GM23338 (cell line): ENCODE results near the gene MEN1. TPM values are rescaled to one million over a fixed set of nuclear protein-coding genes. Genes with fewer than 3 reads are reported as not detected.

Experiments
- ATAC-seq: fragments of 200-7000 bp; cut with Tn5 transposase; 3 replicates; pipeline ENCODE4 v1.9.1; 2020
- DNase-seq: peaks from one replicate; pipeline ENCODE4 v3.0.0-alpha.2; 2015; ENCODE audit warnings: low spot score
- H2AFZ ChIP-seq: fragments of 200-600 bp; sonication (generic); 2 replicates; pipeline ENCODE4 v1.8.0; 2016; ENCODE audit warnings: antibody characterized with exemption, mild to moderate bottlenecking, moderate library complexity
- H3F3A ChIP-seq: fragments of 200-600 bp; sonication (generic); replicated peaks from 2 replicates; pipeline ENCODE4 v1.8.0; 2017; ENCODE audit warnings: antibody characterized with exemption, mixed run types, low read depth
- H3K27ac ChIP-seq: fragments of 200-600 bp; sonication (generic); 2 replicates; pipeline ENCODE4 v1.6.1; 2016; ENCODE audit warnings: low read depth
- H3K27me3 ChIP-seq: fragments of 200-600 bp; sonication (generic); 2 replicates; pipeline ENCODE4 v1.8.0; 2016; ENCODE audit warnings: mild to moderate bottlenecking, mixed run types, moderate library complexity; ENCODE audit not compliant: insufficient read depth
- H3K36me3 ChIP-seq: fragments of 200-600 bp; sonication (generic); 2 replicates; pipeline ENCODE4 v1.8.0; 2016; ENCODE audit warnings: mild to moderate bottlenecking; ENCODE audit not compliant: insufficient read depth
- H3K4me1 ChIP-seq: fragments of 200-600 bp; sonication (generic); 2 replicates; pipeline ENCODE4 v1.8.0; 2016; ENCODE audit warnings: mild to moderate bottlenecking, moderate library complexity; ENCODE audit not compliant: insufficient read depth
- H3K4me2 ChIP-seq: fragments of 200-600 bp; sonication (generic); 2 replicates; pipeline ENCODE4 v1.7.1; 2017; ENCODE audit warnings: mixed run types
- H3K4me3 ChIP-seq: fragments of 200-600 bp; sonication (generic); 2 replicates; pipeline ENCODE4 v1.6.1; 2016; ENCODE audit warnings: mixed run types
- H3K79me2 ChIP-seq: fragments of 200-600 bp; sonication (generic); replicated peaks from 2 replicates; pipeline ENCODE4 v1.8.0; 2017; ENCODE audit warnings: mild to moderate bottlenecking; ENCODE audit not compliant: insufficient read depth
- H3K9me2 ChIP-seq: fragments of 200-600 bp; sonication (generic); 2 replicates; pipeline ENCODE4 v1.8.0; 2017; ENCODE audit not compliant: insufficient read depth
- H4K20me1 ChIP-seq: fragments of 200-600 bp; sonication (generic); replicated peaks from 2 replicates; pipeline ENCODE4 v1.8.0; 2017; ENCODE audit warnings: mild to moderate bottlenecking; ENCODE audit not compliant: insufficient read depth
- H3K27ac Mint-ChIP-seq: 2 replicates; pipeline ENCODE4 v1.8.0; 2020; ENCODE audit warnings: inconsistent platforms, mild to moderate bottlenecking, moderate library complexity, mixed read lengths
- H3K27me3 Mint-ChIP-seq: 3 replicates; pipeline ENCODE4 v1.8.0; 2022; ENCODE audit warnings: low read depth, mild to moderate bottlenecking, moderate library complexity, mixed read lengths, inconsistent platforms; ENCODE audit not compliant: insufficient read depth, poor library complexity
- H3K36me3 Mint-ChIP-seq: 3 replicates; pipeline ENCODE4 v1.8.0; 2021; ENCODE audit warnings: low read depth, mild to moderate bottlenecking, inconsistent platforms, moderate library complexity, mixed read lengths
- H3K4me1 Mint-ChIP-seq: 3 replicates; pipeline ENCODE4 v1.8.0; 2020; ENCODE audit warnings: mild to moderate bottlenecking, inconsistent platforms, mixed read lengths
- H3K4me3 Mint-ChIP-seq: 3 replicates; pipeline ENCODE4 v1.8.0; 2021; ENCODE audit warnings: moderate library complexity, mild to moderate bottlenecking, inconsistent platforms, mixed read lengths
- H3K9me3 Mint-ChIP-seq: 3 replicates; pipeline ENCODE4 v1.8.0; 2020; ENCODE audit warnings: moderate library complexity, mild to moderate bottlenecking, inconsistent platforms, mixed read lengths
- CREB1 ChIP-seq: fragments of 250-450 bp; sonication (Bioruptor Pico); IDR thresholded peaks from 2 replicates; pipeline ENCODE4 v1.5.0; 2020; ENCODE audit warnings: low read depth, mild to moderate bottlenecking, moderate library complexity
- ETS1 ChIP-seq: IDR thresholded peaks from 2 replicates; pipeline ENCODE4 v1.6.1; 2016; ENCODE audit warnings: antibody characterized with exemption
- EZH2 ChIP-seq: fragments of 200-600 bp; sonication (generic); IDR thresholded peaks from one replicate; pipeline ENCODE4 v1.8.0; 2017; ENCODE audit warnings: antibody characterized with exemption, mild to moderate bottlenecking, low read depth; ENCODE audit not compliant: unreplicated experiment
- EZH2phosphoT487 ChIP-seq: fragments of 200-600 bp; sonication (generic); IDR thresholded peaks from one replicate; pipeline ENCODE4 v1.8.1; 2018; ENCODE audit warnings: antibody characterized with exemption; ENCODE audit not compliant: unreplicated experiment
- JUNB ChIP-seq: IDR thresholded peaks from one replicate; pipeline ENCODE4 v1.6.1; 2016; ENCODE audit warnings: antibody characterized with exemption; ENCODE audit not compliant: unreplicated experiment
- NANOG ChIP-seq: IDR thresholded peaks from 2 replicates; pipeline ENCODE4 v1.6.1; 2016; ENCODE audit warnings: antibody characterized with exemption, borderline replicate concordance
- POLR2AphosphoS5 ChIP-seq: IDR thresholded peaks from 2 replicates; pipeline ENCODE4 v1.6.1; 2016; ENCODE audit warnings: antibody characterized with exemption, low read depth
- STAT1 ChIP-seq: IDR thresholded peaks from one replicate; pipeline ENCODE4 v1.6.1; 2016; ENCODE audit warnings: antibody characterized with exemption; ENCODE audit not compliant: unreplicated experiment
- ZNF114 ChIP-seq: fragments of 250-450 bp; sonication (Bioruptor Pico); IDR thresholded peaks from 2 replicates; pipeline ENCODE4 v1.5.0; 2020; ENCODE audit warnings: mild to moderate bottlenecking, moderate library complexity
- ZNF331 ChIP-seq: fragments of 250-450 bp; sonication (Bioruptor Pico); IDR thresholded peaks from 2 replicates; pipeline ENCODE4 v1.5.0; 2020; ENCODE audit warnings: low read depth, mild to moderate bottlenecking, moderate library complexity
- ZNF462 ChIP-seq: fragments of 250-450 bp; sonication (Bioruptor Pico); IDR thresholded peaks from 2 replicates; pipeline ENCODE4 v1.5.0; 2020; ENCODE audit warnings: mild to moderate bottlenecking, moderate library complexity
- polyA plus RNA-seq: library from polyadenylated mRNA; unstranded; fragments of >200 nt; fragmentation: Nextera tagmentation; extraction: Ambion mirVana; gene quantifications from 2 replicates; pipeline ENCODE4 v1.2.1, GENCODE V29; 2016
- total RNA-seq: library from RNA; depleted of rRNA; stranded (reverse); fragments of >200 nt; shearing (Covaris generic); gene quantifications from 2 replicates; pipeline ENCODE4 v1.2.3, GENCODE V29; 2014
- TF ChIP-seq, protein P1 (sequence below), 2 experiments: fragments of 200-600 bp in 1 of 2; sonication (generic) in 1 of 2; conservative IDR thresholded peaks; 2 replicates each; pipeline versions ENCODE4 v1.5.1 to v1.6.1; 2016 to 2017; ENCODE audit warnings: antibody characterized with exemption in 2 of 2, low read depth in 2 of 2, mild to moderate bottlenecking in 2 of 2, moderate library complexity in 1 of 2

Gene MEN1
- total and polyA plus RNA-seq, 2 experiments from 2014 or later = 31.6 to 45.2 TPM

- Histone ChIP-seq H3K4me2 (no peak overlapping the region), H3K36me3 (no peaks in the 10 kb centered on the region), H3K79me2 (no peaks in the 10 kb centered on the region), H3K27me3 (no peaks in the 10 kb centered on the region), H3K4me1 (peaks cover 7% of the 10 kb centered on the region; the same call in 1 of the 2 replicates), H2AFZ (no peak overlapping the region), H4K20me1 (no peaks in the 10 kb centered on the region), H3K4me3 (no peak overlapping the region), H3K9me2 (no peaks in the 10 kb centered on the region), H3K27ac (no peak overlapping the region), H3F3A (no peaks in the 10 kb centered on the region)
- no peak for ATAC-seq
- Mint-ChIP-seq H3K9me3 (no peaks in the 10 kb centered on the region), H3K4me1 (peaks cover 14% of the 10 kb centered on the region), H3K27me3 (peaks cover 4% of the 10 kb centered on the region), H3K4me3 (no peak overlapping the region), H3K36me3 (peaks cover 4% of the 10 kb centered on the region; the same call in 2 of the 3 replicates), H3K27ac (no peak overlapping the region)
- no peak for TF ChIP-seq NANOG
- no peak for TF ChIP-seq EZH2phosphoT487
- no peak for TF ChIP-seq EZH2
- TF ChIP-seq ETS1 = no peak
- TF ChIP-seq ZNF114 (CRISPR knock-in tag) = no peak
- no peak for TF ChIP-seq ZNF462 (CRISPR knock-in tag)
- no peak for TF ChIP-seq JUNB
- no peak for TF ChIP-seq POLR2AphosphoS5
- TF ChIP-seq, protein P1, sequence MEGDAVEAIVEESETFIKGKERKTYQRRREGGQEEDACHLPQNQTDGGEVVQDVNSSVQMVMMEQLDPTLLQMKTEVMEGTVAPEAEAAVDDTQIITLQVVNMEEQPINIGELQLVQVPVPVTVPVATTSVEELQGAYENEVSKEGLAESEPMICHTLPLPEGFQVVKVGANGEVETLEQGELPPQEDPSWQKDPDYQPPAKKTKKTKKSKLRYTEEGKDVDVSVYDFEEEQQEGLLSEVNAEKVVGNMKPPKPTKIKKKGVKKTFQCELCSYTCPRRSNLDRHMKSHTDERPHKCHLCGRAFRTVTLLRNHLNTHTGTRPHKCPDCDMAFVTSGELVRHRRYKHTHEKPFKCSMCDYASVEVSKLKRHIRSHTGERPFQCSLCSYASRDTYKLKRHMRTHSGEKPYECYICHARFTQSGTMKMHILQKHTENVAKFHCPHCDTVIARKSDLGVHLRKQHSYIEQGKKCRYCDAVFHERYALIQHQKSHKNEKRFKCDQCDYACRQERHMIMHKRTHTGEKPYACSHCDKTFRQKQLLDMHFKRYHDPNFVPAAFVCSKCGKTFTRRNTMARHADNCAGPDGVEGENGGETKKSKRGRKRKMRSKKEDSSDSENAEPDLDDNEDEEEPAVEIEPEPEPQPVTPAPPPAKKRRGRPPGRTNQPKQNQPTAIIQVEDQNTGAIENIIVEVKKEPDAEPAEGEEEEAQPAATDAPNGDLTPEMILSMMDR (conservative IDR thresholded peaks at IDR 0.05; ENCODE audit: low read depth in 2 of 2) = no peak
- no peak for TF ChIP-seq ZNF331 (CRISPR knock-in tag)
- TF ChIP-seq STAT1 = no peak
- TF ChIP-seq CREB1 (CRISPR knock-in tag) = no peak
- no peak for DNase-seq
These were observed 27.6 kb upstream of the MEN1 start for GRCh38 chr11:64837887-64838351.
